HG02884 (cell line): ENCODE measurements around the gene TNFRSF18.

ENCODE experiments used
- ATAC-seq: cut with Tn5 transposase; IDR thresholded peaks from one replicate; pipeline ENCODE4 v1.9.1; 2021; ENCODE audit warnings: mild to moderate bottlenecking, moderate library complexity; ENCODE audit not compliant: unreplicated experiment

Gene TNFRSF18

GRCh38 chr1:1240822-1241587 is 34.6 kb upstream of the TNFRSF18 start:
- no peak for ATAC-seq

DNA sequence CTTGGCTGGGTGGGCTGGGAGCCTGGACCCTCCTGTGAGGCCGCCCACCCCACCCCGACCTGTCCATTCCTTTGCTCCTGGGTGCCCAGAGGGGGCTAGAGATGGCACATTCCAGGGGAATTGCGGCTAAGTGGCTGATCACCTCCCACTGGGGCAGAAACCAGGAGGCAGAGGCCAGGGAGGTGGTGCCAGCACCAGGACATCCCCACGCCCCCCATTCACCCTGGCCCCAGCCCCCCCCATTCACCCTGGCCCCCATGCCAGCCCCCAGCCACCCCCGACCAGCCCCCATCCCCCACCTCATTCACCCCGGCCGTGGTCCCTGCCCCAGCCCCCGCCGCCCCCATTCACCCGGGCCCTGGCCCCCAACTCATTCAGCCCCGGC is 33.9 kb upstream of the TNFRSF18 start:
- no peak for ATAC-seq

- no peak for ATAC-seq
Measured at GRCh38 chr1:1239614-1240347, 33.4 kb upstream of the TNFRSF18 start.

GRCh38 chr1:1239227-1239613 is 32.8 kb upstream of the TNFRSF18 start:
- ATAC-seq, result no peak

- no peak for ATAC-seq
Measured at GRCh38 chr1:1238702-1239178, 32.3 kb upstream of the TNFRSF18 start.

GRCh38 chr1:1237874-1238701 is 31.7 kb upstream of the TNFRSF18 start:
- no peak for ATAC-seq

DNA sequence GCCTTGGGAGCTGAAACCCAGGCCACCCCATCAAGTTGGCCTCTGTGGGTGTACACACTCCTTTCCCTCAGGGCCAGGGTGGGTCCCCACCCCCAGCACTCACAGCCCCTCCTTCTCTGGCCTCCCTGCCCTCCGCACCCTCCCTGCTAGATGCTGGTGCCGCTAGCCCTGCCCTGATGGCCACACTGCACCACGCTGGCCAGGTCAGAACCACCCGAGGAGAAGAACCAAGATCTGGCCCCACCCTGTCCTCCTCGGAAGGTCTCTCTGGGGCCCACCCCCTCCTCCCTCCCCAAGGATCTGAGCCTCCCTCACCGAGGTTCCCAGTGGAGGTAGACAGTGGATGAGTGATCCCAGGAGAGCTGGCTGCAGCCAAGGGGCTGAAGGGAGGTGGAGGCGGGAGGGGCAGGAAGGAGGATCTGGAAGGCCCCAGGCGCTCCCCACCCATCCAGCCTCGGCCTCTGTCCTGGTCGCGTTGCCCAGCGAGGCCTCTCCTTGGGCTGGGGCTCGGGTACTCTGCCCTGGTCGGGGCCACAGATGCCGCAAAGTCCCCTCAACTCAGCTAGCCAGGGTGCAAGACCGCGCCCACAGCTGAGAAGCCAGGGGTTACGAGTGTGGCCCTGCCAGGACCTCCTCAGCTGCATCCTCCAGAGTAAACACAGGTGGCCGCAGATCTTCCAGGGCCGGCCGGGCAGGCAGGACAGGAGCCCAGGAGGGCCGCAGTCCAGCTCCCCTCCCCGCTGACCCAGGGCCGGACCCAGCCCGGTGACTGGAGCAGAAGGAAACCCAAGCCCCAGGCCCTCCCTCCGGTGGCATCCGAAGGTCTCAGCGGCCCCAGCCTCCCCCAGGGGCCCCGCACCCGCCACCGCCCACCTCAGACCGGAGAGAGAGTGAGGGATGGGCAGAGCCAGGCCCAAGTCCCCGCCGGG is 30.8 kb upstream of the TNFRSF18 start:
- no peak for ATAC-seq

DNA sequence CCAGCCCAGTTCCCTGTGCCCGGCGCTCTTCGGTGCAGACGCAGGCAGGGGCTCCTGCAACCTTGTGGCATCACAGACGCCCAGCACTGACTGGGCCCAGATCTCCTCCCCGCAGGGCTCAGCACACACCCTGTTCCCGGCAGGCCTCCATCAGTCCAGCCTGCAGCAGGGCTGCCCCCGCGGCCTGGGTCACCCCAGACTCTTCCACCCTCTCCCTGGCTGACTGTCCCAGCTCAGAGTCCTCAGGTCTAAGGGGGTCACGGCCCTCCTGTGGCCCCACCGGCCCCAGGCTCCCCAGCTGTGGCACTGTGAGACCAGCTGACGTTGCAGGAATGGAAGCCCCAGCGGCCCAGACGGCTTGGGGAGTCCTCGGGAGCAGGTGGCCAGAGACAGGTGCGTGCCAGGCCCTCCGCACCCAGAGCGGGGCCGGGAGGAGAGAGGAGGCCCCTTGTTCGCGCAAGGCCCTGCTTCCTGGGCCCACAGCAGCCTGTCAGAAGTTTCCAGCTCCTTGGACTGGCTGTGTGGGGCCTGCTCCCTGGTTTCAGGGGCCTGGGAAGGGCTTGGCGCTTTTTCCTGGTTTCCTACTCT is 29.9 kb upstream of the TNFRSF18 start:
- no peak for ATAC-seq

DNA sequence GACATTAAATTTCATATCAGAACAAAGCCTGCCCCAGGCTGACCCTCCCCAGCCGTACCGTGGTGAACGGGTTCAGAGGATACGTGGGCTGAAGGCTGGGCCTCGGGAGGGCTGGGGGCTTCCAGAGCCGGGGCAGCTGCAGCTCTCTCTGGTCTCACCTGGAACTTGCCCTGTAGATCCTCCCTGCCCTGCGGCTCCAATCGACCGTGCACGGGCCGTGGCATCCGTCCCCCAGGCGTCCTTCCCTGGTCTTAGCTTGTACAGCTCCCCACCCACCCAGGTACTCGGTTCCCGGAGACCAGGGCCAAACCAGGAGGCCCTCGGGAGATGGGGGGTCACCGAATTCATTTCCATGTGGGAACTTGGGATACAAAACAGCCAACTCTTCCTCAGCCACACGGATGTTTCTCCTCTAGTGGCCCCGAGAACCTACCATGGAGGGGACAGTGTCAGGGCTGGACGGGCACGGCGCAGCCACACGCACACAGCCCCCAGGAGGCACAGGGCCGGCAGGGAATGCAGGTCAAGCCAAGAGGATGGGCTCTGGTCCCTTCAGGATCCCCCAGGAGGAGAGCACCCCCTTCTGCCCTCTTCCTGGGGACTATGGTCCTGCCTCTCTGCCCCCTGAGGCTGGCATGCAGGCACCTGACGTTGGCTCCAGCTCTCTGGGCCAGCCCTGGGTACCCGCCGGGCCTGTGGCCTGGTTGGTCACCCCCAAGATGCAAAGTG is 28.8 kb upstream of the TNFRSF18 start:
- ATAC-seq, result no peak

- ATAC-seq, result no peak
Measured at GRCh38 chr1:1234180-1234808, 27.9 kb upstream of the TNFRSF18 start.

DNA sequence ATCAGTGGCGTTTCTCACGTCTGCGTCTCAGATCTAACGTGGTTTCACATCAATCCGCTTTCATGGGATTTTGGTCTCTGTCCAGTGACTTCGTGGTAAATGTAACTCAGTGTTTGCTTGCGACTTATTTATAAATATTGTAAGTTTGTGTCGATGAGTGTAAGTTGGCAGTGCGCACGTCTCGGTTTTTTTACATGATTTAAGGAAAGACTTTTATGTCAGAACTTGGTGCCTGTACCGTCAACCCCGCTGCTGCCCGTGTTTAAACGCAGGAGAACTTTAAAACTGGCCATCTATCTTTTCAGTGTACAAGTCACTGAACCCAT is 27.1 kb upstream of the TNFRSF18 start:
- no peak for ATAC-seq

GRCh38 chr1:1232796-1233566 is 26.6 kb upstream of the TNFRSF18 start:
- no peak for ATAC-seq

GRCh38 chr1:1232208-1232795 is 25.9 kb upstream of the TNFRSF18 start, which contains the start of gene B3GALT6:
Gene B3GALT6, plus strand, starts transcription at chr1:1232237. Its CDS starts 42 bp downstream, at chr1:1232279.
- ATAC-seq, result no peak

DNA sequence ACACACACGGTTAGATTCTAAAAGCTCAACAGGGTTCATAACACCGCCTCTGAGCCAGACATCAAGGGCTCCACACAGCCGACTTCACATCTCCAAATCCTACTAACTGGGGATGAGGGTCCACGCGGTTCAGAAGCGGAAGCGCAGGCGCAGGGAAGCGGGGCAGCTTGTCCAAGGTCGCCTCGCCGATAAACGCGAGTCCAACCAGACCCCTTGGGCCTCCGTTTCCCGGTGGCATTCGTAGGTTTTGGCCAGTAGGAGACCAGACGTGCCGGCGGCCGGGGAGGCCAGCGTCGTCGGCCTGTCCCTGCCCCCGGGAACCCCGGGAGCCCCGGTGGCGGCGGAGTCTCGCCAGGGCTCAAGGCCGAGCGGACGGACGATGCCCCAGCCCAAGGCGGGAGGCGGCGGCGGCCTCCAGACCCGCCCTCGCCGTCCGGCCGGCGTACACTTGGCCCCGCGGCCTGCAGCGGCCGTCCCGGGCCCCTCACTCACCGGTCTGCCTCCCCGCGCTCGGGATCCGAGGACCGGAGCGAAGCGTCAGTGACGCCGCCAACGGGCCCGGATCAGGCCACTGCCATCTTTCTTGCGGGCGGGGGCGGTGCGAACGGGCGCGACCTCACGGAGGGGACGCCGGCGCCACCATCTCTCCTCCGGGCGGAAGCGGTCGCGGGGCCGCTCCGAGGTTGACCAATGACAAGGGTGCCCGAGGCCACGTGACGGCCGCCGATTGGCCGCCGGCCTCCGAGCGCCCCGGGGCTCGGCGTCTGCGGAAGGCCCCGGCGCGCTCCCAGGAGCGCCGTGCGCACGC is 25.2 kb upstream of the TNFRSF18 start, which contains the start of gene SDF4:
Gene SDF4, minus strand, starts transcription at position 602 of the 808 bp plus-strand sequence. CDS start 3,229 bp downstream, outside the sequence.
- ATAC-seq, result peak; percentile 88

DNA sequence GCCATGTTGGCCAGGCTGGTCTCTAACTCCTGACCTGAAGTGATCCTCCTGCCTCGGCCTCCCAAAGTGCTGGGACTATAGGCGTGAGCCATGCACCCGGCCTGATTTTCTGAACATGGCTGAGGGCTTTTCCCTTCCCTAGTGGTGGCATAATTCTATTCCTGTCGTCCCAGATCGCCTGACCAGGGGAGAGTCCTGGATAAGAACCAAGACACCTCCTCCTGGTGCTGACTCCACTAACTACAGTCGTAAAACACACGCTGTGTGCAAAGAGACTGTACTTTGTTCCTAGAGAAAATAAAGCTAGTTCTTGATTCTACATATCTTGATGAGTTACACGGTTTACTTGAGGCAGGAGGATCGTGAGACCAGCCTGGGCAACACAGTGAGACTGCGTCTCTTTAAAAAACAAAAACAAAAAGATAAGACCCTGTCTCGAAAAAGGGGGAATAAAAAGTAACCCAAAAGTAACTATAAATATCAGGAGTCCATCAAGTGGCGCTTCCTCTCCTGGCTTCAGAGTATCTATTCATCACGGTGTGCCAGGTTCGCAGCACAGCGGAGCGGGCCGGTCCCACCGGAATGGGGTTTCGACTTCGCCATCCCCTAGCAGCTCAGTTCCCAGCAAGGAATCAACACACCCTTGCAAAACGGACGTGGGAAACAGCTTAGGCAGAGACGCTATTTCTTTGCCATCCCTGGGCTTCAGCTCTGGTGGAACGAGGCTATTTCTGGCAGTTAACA is 24.4 kb upstream of the TNFRSF18 start:
- ATAC-seq, result no peak

DNA sequence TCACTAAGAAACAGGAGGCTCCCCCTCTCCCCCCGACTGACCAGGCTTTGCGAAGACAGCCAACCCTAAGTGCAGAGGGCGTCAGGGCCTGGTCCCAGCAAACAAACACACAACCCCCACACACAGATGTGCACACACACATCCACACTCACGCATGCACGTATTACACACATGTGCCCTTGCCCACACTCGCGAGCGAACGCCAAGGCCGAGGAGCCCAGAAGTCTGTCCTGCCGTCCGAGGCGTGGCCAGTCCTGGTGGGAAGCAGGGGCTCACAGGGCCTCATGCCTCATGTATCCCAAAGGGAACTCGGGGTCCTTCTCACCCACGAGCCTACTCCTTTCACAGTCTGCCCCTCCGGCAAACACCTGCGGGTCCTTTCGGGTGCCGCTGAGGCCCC is 23.4 kb upstream of the TNFRSF18 start:
- ATAC-seq, result no peak
